ENCODE measurements around the gene CYP2F1. TPM values are rescaled to one million over a fixed set of nuclear protein-coding genes. Genes with fewer than 3 reads are reported as not detected.
"Not testable (repeated sequence)": the region's sequence is repeated elsewhere in the genome, so short reads cannot be mapped to it uniquely, and the experiment has no call there.

The CYP2F1 gene
- total and polyA plus RNA-seq, 9 of the 15 experiments (the other 6 are each of a cell fraction or from before 2014, with no cell fraction given), result 0.03 to 0.77 (median 0.18) TPM; not detected in 1

DNA sequence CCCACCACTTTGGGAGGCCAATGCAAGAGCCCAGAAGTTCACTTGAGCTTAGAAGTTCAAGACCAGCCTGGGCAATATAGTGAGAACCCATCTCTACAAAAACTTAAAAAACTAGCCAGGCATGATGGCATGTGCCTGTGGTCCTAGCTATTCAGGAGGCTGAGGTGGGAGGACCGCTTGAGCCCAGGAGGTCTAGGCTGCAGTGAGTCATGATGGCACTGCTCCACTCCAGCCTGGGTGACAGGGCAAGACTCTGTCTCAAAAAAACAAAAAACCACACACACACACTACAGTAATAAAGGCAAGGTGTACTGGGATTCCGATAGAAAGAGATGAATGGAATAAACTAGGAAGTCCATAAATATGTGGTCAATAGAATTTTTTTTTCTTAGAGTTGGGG, 35.6 kb downstream of the CYP2F1 start:
- 0% methylated on average over 2 of the region's 2 CpGs for WGBS (ENCODE audit: insufficient coverage, low coverage, missing lambda C conversion rate)
- no peak overlapping the region for H2AFZ ChIP-seq (ENCODE audit: low read depth, low read length)
- CTCF ChIA-PET (ENCODE audit: low intra/inter-chr PET ratio), result no interaction called here
- in situ Hi-C loops (cut with MboI) (no loop called here), intact Hi-C loops (cut with micrococcal nuclease) (no loop called here)
- H4K20me1 ChIP-seq (replicated peaks; ENCODE audit: control insufficient read depth, insufficient read depth, low read length), result no peaks in the 10 kb centered on the region
- H3K27ac ChIP-seq (ENCODE audit: extremely low read depth, low read depth, low read length), result no peak overlapping the region
- POLR2A ChIA-PET, result no interaction called here
- no peaks in the 10 kb centered on the region; a peak in 1 of 5 replicates for H3K4me1 ChIP-seq (replicated peaks in 1 of 2; ENCODE audit: control insufficient read depth in 2 of 2, insufficient read depth in 2 of 2, low read length in 2 of 2)
- no peaks in the 10 kb centered on the region for H3K79me2 ChIP-seq (ENCODE audit: control insufficient read depth, insufficient read depth, low read length)
- TF ChIP-seq ELK1 (CRISPR knock-in tag; IDR thresholded peaks at IDR 0.05), result no peak
- TF ChIP-seq PATZ1 (CRISPR knock-in tag; IDR thresholded peaks at IDR 0.05; ENCODE audit: borderline replicate concordance), result no peak
- no peak for TF ChIP-seq ZNF561 (CRISPR knock-in tag; conservative IDR thresholded peaks at IDR 0.05)
- TF ChIP-seq ZNF347 (CRISPR knock-in tag; IDR thresholded peaks at IDR 0.05; ENCODE audit: low read depth), result no peak
- no peak for TF ChIP-seq TEAD4 (IDR thresholded peaks at IDR 0.05; ENCODE audit: low read length)
- TF ChIP-seq TEAD4 (CRISPR knock-in tag; IDR thresholded peaks at IDR 0.05; ENCODE audit: borderline replicate concordance), result no peak
- TF ChIP-seq, protein P1, sequence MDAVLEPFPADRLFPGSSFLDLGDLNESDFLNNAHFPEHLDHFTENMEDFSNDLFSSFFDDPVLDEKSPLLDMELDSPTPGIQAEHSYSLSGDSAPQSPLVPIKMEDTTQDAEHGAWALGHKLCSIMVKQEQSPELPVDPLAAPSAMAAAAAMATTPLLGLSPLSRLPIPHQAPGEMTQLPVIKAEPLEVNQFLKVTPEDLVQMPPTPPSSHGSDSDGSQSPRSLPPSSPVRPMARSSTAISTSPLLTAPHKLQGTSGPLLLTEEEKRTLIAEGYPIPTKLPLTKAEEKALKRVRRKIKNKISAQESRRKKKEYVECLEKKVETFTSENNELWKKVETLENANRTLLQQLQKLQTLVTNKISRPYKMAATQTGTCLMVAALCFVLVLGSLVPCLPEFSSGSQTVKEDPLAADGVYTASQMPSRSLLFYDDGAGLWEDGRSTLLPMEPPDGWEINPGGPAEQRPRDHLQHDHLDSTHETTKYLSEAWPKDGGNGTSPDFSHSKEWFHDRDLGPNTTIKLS (IDR thresholded peaks at IDR 0.05; ENCODE audit: borderline replicate concordance, low read depth), result no peak
- no peak for TF ChIP-seq ZNF24 (IDR thresholded peaks at IDR 0.05)
- no peak for TF ChIP-seq CSDE1 (IDR thresholded peaks at IDR 0.05)
- TF ChIP-seq PHF8 (IDR thresholded peaks at IDR 0.05; ENCODE audit: borderline replicate concordance, low read length), result no peak
- no peak for TF ChIP-seq ZKSCAN1 (IDR thresholded peaks at IDR 0.05; ENCODE audit: low read depth, low read length)
- no peak for TF ChIP-seq ZNF282 (CRISPR knock-in tag; IDR thresholded peaks at IDR 0.05)
- H3K9ac ChIP-seq (ENCODE audit: insufficient read depth in 1 of 2, low read depth in 2 of 2, low read length in 2 of 2), result no peak overlapping the region
- H3K27me3 ChIP-seq (ENCODE audit: control insufficient read depth in 2 of 2, insufficient read depth in 2 of 2, low read length in 2 of 2), result peaks cover 0 to 11% of the 10 kb centered on the region in 2 experiments; a peak in 1 of 5 replicates
- no peaks in the 10 kb centered on the region for H3K36me3 ChIP-seq (ENCODE audit: control insufficient read depth, insufficient read depth, low read length)
- H3K9me1 ChIP-seq (ENCODE audit: control insufficient read depth, insufficient read depth, low read length), result no peaks in the 10 kb centered on the region
- H3K4me2 ChIP-seq (ENCODE audit: insufficient read depth, low read length), result no peak overlapping the region
- no peak overlapping the region for H3K4me3 ChIP-seq
- DNase-seq (ENCODE audit: extremely low read depth in 1 of 4, low spot score in 3 of 4) (no peak), FAIRE-seq (no peak), ATAC-seq (no peak)
- BruUV-seq (replicated peaks), result no TSS peak
- no peaks in the 10 kb centered on the region for H3K9me3 ChIP-seq (replicated peaks; ENCODE audit: control insufficient read depth, insufficient read depth, low read depth, low read length)

GRCh38 chr19:41150986-41151385, 36.8 kb downstream of the CYP2F1 start:
- H3K79me2 ChIP-seq (ENCODE audit: control insufficient read depth, insufficient read depth, low read length); FAIRE-seq; BruUV-seq (replicated peaks); H2AFZ ChIP-seq (ENCODE audit: low read depth, low read length); H3K4me3 ChIP-seq; H3K27ac ChIP-seq (ENCODE audit: extremely low read depth, low read depth, low read length); H4K20me1 ChIP-seq (replicated peaks; ENCODE audit: control insufficient read depth, insufficient read depth, low read length); H3K4me1 ChIP-seq (replicated peaks in 1 of 2; ENCODE audit: control insufficient read depth in 2 of 2, insufficient read depth in 2 of 2, low read length in 2 of 2); POLR2A ChIA-PET; H3K36me3 ChIP-seq (ENCODE audit: control insufficient read depth, insufficient read depth, low read length); DNase-seq (ENCODE audit: extremely low read depth in 1 of 4, low spot score in 3 of 4); intact Hi-C loops (cut with micrococcal nuclease); H3K9ac ChIP-seq (ENCODE audit: insufficient read depth in 1 of 2, low read depth in 2 of 2, low read length in 2 of 2); H3K9me3 ChIP-seq (replicated peaks; ENCODE audit: control insufficient read depth, insufficient read depth, low read depth, low read length); H3K9me1 ChIP-seq (ENCODE audit: control insufficient read depth, insufficient read depth, low read length); H3K4me2 ChIP-seq (ENCODE audit: insufficient read depth, low read length); CTCF ChIA-PET (ENCODE audit: low intra/inter-chr PET ratio); ATAC-seq; in situ Hi-C loops (cut with MboI): not testable (repeated sequence)
- 10% methylated on average over 7 of the region's 7 CpGs for WGBS (ENCODE audit: insufficient coverage, low coverage, missing lambda C conversion rate)
- H3K27me3 ChIP-seq (ENCODE audit: control insufficient read depth in 2 of 2, insufficient read depth in 2 of 2, low read length in 2 of 2), result peaks cover 2 to 11% of the 10 kb centered on the region in 2 experiments; a peak in 2 of 5 replicates
